OCI-LY1 (cell line): Measurements from ENCODE around the gene DOCK1.

Experiments
- H2AFZ ChIP-seq: fragments of 200-600 bp; sonication (generic), shearing (Covaris generic); 2 replicates; pipeline ENCODE4 v1.6.0; 2014; ENCODE audit warnings: antibody characterized with exemption, mild to moderate bottlenecking, low read length
- H3F3A ChIP-seq: fragments of 200-600 bp; sonication (generic), shearing (Covaris generic); 2 replicates; pipeline ENCODE4 v1.6.0; 2014; ENCODE audit warnings: mild to moderate bottlenecking, antibody characterized with exemption, low read length, moderate library complexity; ENCODE audit not compliant: insufficient read depth
- H3K27ac ChIP-seq: fragments of 200-600 bp; sonication (generic); 2 replicates; pipeline ENCODE4 v1.5.1; 2014; ENCODE audit warnings: low read length, mixed run types, mild to moderate bottlenecking, low read depth; ENCODE audit not compliant: poor library complexity, severe bottlenecking
- H3K27me3 ChIP-seq: fragments of 200-600 bp; sonication (generic); 2 replicates; pipeline ENCODE4 v1.6.0; 2014; ENCODE audit warnings: antibody characterized with exemption, mild to moderate bottlenecking, low read length, moderate library complexity; ENCODE audit not compliant: insufficient read depth
- H3K36me3 ChIP-seq: fragments of 200-600 bp; sonication (generic); 2 replicates; pipeline ENCODE4 v1.6.1; 2014; ENCODE audit warnings: mild to moderate bottlenecking, antibody characterized with exemption, low read length, moderate library complexity, mixed read lengths; ENCODE audit not compliant: insufficient read depth
- H3K4me1 ChIP-seq: fragments of 200-600 bp; sonication (generic); 2 replicates; pipeline ENCODE4 v1.5.1; 2014; ENCODE audit warnings: mild to moderate bottlenecking, low read length, moderate library complexity; ENCODE audit not compliant: insufficient read depth, severe bottlenecking
- H3K4me2 ChIP-seq: fragments of 200-600 bp; sonication (generic), shearing (Covaris generic); 2 replicates; pipeline ENCODE4 v1.6.1; 2014; ENCODE audit warnings: low read length
- H3K4me3 ChIP-seq: fragments of 200-600 bp; sonication (generic); 2 replicates; pipeline ENCODE4 v1.5.1; 2014; ENCODE audit warnings: low read length, low read depth, mild to moderate bottlenecking, mixed read lengths; ENCODE audit not compliant: poor library complexity, severe bottlenecking
- H3K79me2 ChIP-seq: fragments of 200-600 bp; shearing (Covaris generic); 2 replicates; pipeline ENCODE4 v1.6.1; 2016; ENCODE audit warnings: mixed run types, low read length, mixed read lengths; ENCODE audit not compliant: insufficient read depth
- H3K9ac ChIP-seq: fragments of 200-600 bp; sonication (generic), shearing (Covaris generic); 2 replicates; pipeline ENCODE4 v1.6.1; 2014; ENCODE audit warnings: mild to moderate bottlenecking, low read length, mixed read lengths
- H3K9me2 ChIP-seq: fragments of 200-600 bp; sonication (generic), shearing (Covaris generic); 2 replicates; pipeline ENCODE4 v1.6.1; 2014; ENCODE audit warnings: low read depth, mild to moderate bottlenecking, low read length, mixed read lengths
- H3K9me3 ChIP-seq: fragments of 200-600 bp; shearing (Covaris generic); 2 replicates; pipeline ENCODE4 v1.6.1; 2014; ENCODE audit warnings: low read length, mixed read lengths
- H4K20me1 ChIP-seq: fragments of 200-600 bp; sonication (generic), shearing (Covaris generic); 2 replicates; pipeline ENCODE4 v1.6.0; 2016; ENCODE audit warnings: mild to moderate bottlenecking, low read length; ENCODE audit not compliant: insufficient read depth
- CTCF ChIP-seq: fragments of 200-600 bp; sonication (generic), shearing (Covaris generic); IDR thresholded peaks from 2 replicates; pipeline ENCODE4 v1.5.1; 2017; ENCODE audit warnings: mild to moderate bottlenecking, antibody characterized with exemption, low read length, moderate library complexity, mixed read lengths
- EZH2 ChIP-seq: fragments of 200-600 bp; sonication (generic), shearing (Covaris generic); IDR thresholded peaks from 2 replicates; pipeline ENCODE4 v1.8.0; 2017; ENCODE audit warnings: borderline replicate concordance, mixed run types, mild to moderate bottlenecking, antibody characterized with exemption, low read length, moderate library complexity, mixed read lengths

The DOCK1 gene

DNA sequence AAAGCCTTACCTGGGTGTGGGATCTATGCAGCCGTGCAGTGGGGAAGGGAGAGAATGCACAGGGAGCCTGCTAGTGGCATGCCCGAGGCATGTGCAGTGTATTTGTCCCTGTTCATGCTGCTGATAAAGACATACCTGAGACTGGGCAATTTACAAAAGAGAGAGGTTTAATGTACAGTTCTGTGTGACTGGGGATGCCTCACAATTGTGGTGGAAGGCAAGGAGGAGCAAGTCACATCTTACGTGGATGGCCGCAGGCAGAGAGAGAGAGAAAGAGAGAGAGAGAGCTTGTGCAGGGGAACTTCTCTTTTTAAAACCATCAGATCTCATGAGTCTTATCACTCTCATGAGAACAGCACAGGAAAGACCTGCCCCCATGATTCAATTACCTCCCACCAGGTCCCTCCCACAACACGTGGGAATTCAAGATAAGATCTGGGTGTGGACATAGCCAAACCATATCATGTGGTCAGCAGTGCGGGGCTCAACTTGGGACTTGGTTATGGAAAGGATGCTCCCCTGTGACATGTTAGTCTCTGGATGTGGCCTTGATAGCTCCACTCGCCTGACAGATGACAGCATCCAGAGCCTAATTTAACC lies 128.9 kb downstream of the DOCK1 start:
- no peaks in the 10 kb centered on the region for H3K36me3 ChIP-seq
- H3K4me2 ChIP-seq: no peak overlapping the region

DNA sequence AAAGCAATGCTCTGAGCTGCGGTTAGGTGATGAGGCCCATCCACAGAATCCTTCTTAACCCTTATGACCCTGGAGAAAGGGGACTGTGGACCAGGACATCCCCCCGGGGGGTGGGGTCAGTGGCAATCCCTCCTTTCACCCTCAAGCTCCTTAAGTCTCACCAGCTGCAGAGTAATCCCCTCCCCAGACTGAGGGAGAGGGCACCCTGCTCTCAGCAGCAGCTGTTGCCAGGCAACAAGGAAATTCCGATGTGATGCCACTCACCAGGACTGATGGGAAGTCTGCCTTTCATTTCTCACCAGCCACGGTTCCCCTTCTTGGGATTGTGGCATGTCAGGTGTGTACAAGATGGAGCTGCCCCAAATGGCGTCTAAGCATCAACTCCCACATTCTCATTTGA lies 129.6 kb downstream of the DOCK1 start:
- TF ChIP-seq EZH2 (no peak), CTCF (no peak)
- H4K20me1 ChIP-seq: no peaks in the 10 kb centered on the region
- H3K36me3 ChIP-seq: no peaks in the 10 kb centered on the region
- H3K4me1 ChIP-seq: no peaks in the 10 kb centered on the region
- H2AFZ ChIP-seq: no peak overlapping the region
- H3K27ac ChIP-seq: no peak overlapping the region
- H3F3A ChIP-seq: no peaks in the 10 kb centered on the region
- no peak overlapping the region for H3K9ac ChIP-seq
- no peaks in the 10 kb centered on the region for H3K79me2 ChIP-seq
- peaks cover 4% of the 10 kb centered on the region for H3K27me3 ChIP-seq
- no peaks in the 10 kb centered on the region for H3K9me3 ChIP-seq
- no peak overlapping the region for H3K4me2 ChIP-seq
- no peaks in the 10 kb centered on the region for H3K9me2 ChIP-seq
- H3K4me3 ChIP-seq: no peak overlapping the region

More for the DNA sequence above, 128.9 kb downstream of the DOCK1 start:
- Histone ChIP-seq H3K27me3 (peaks cover 4% of the 10 kb centered on the region), H4K20me1 (no peaks in the 10 kb centered on the region), H3K27ac (no peak overlapping the region), H3K9ac (no peak overlapping the region), H3K4me1 (no peaks in the 10 kb centered on the region), H3K9me3 (no peaks in the 10 kb centered on the region), H3K9me2 (no peaks in the 10 kb centered on the region), H3K79me2 (no peaks in the 10 kb centered on the region), H3K4me3 (no peak overlapping the region), H3F3A (no peaks in the 10 kb centered on the region), H2AFZ (no peak overlapping the region)
- TF ChIP-seq EZH2: no peak
- no peak for TF ChIP-seq CTCF

- Histone ChIP-seq H3K27me3 (no peaks in the 10 kb centered on the region; the same call in 1 of the 2 replicates), H2AFZ (no peak overlapping the region), H3K36me3 (no peaks in the 10 kb centered on the region), H3F3A (no peaks in the 10 kb centered on the region), H3K79me2 (no peaks in the 10 kb centered on the region), H3K4me1 (no peaks in the 10 kb centered on the region), H3K4me3 (no peak overlapping the region), H3K27ac (no peak overlapping the region), H3K9ac (no peak overlapping the region), H4K20me1 (no peaks in the 10 kb centered on the region), H3K4me2 (no peak overlapping the region), H3K9me3 (no peaks in the 10 kb centered on the region), H3K9me2 (no peaks in the 10 kb centered on the region)
- TF ChIP-seq CTCF: no peak
- TF ChIP-seq EZH2: no peak
Observed at GRCh38 chr10:127035827-127036226, 130.6 kb downstream of the DOCK1 start.
